Spleen (tissue), 7 donors: ENCODE results near the gene LEUTX.

Experiments
- CTCF ChIP-seq, 11 experiments: fragments of 200-600 bp in 7 of 11; fragments of 450-650 bp in 4 of 11; sonication (generic) in 4 of 11; IDR thresholded peaks in 8 of 11; conservative IDR thresholded peaks in 3 of 11; 1 replicate in 7 of 11; 2 replicates in 4 of 11; pipeline versions ENCODE4 v1.4.0 to v1.8.0; 2016 to 2021; ENCODE audit warnings: antibody characterized with exemption in 11 of 11, inconsistent platforms in 4 of 11, mild to moderate bottlenecking in 1 of 11
- POLR2A ChIP-seq, 3 donors: fragments of 450-650 bp; IDR thresholded peaks; one replicate each; pipeline ENCODE4 v1.5.1; 2017; ENCODE audit warnings: antibody characterized with exemption in 3 of 3, mild to moderate bottlenecking in 1 of 3
- POLR2AphosphoS5 ChIP-seq, 3 donors: sonication (generic); formaldehyde crosslinking; IDR thresholded peaks; one replicate each; pipeline ENCODE4 v1.5.1; 2017; ENCODE audit warnings: antibody characterized with exemption in 3 of 3
- donor health status: DM: no; HTN: no; CAD: no; lungs with moderate emphysema.
- donor health status: DM: no; HTN: no; CAD: no.
- donor health status: DM: no; HTN: no; CAD: no.

GRCh38 chr19:39768334-39768733 is 10.3 kb upstream of the LEUTX start:
- TF ChIP-seq CTCF (IDR thresholded peaks at IDR 0.05 in 8 of 11, conservative IDR thresholded peaks at IDR 0.05 in 3 of 11) (no peak), POLR2AphosphoS5 (IDR thresholded peaks at IDR 0.05) (no peak), POLR2A (IDR thresholded peaks at IDR 0.05) (no peak)
